B cell (primary cell): ENCODE data around the gene TRAPPC12. TPM values are rescaled to one million over a fixed set of nuclear protein-coding genes. Genes with fewer than 3 reads are reported as not detected.
"Not testable (repeated sequence)": the region's sequence is repeated elsewhere in the genome, so short reads cannot be mapped to it uniquely, and the experiment has no call there.

ENCODE experiments used
- ATAC-seq: fragments of 200-7000 bp; cut with Tn5 transposase; one replicate; pipeline ENCODE4 v1.10.0; 2021; ENCODE audit warnings: low read depth, mild to moderate bottlenecking, moderate number of reproducible peaks, moderate library complexity
- CTCF ChIA-PET: fragments of 350-600 bp; sonication (Branson Sonifier 250); formaldehyde crosslinking; loops from one replicate; lab custom pipeline; 2021; ENCODE audit warnings: antibody characterized with exemption, inconsistent platforms; lab: Charles Lee
- POLR2A ChIA-PET: fragments of 350-600 bp; sonication (Branson Sonifier 250); formaldehyde crosslinking; loops from one replicate; lab custom pipeline; 2021; ENCODE audit warnings: antibody characterized with exemption; lab: Charles Lee
- DNase-seq: peaks from one replicate; pipeline ENCODE4 v3.0.0; 2013
- H2AFZ ChIP-seq: 2 replicates; pipeline ENCODE4 v1.6.1; 2012; ENCODE audit warnings: mild to moderate bottlenecking, low read depth, low read length; ENCODE audit not compliant: insufficient read depth, poor library complexity, severe bottlenecking
- H3K27ac ChIP-seq, 2 donors: 1 replicate in 1 of 2; 2 replicates in 1 of 2; pipeline ENCODE4 v1.5.1; 2012 to 2013; ENCODE audit warnings: low read length in 2 of 2, mild to moderate bottlenecking in 2 of 2, moderate library complexity in 1 of 2
- H3K27me3 ChIP-seq, 4 experiments: fragments of 200-600 bp in 1 of 4; sonication (generic) in 1 of 4; replicated peaks in 1 of 4; 1 replicate in 2 of 4; 2 replicates in 2 of 4; pipeline versions ENCODE4 v1.6.1 to v1.7.0; 2013 to 2016; ENCODE audit warnings: low read length in 3 of 4, mild to moderate bottlenecking in 2 of 4, mixed read lengths in 1 of 4, moderate library complexity in 1 of 4; ENCODE audit not compliant: insufficient read depth in 4 of 4, control insufficient read depth in 3 of 4; ENCODE audit errors: control extremely low read depth in 1 of 4
- H3K36me3 ChIP-seq, 2 experiments: replicated peaks in 1 of 2; 1 replicate in 1 of 2; 2 replicates in 1 of 2; pipeline versions ENCODE4 v1.6.1 to v1.7.1; 2013; ENCODE audit warnings: low read length in 1 of 2; ENCODE audit not compliant: insufficient read depth in 2 of 2, control insufficient read depth in 1 of 2; ENCODE audit errors: control extremely low read depth in 1 of 2, extremely low read depth in 1 of 2
- H3K4me1 ChIP-seq, 2 donors: fragments of 200-600 bp in 1 of 2; sonication (generic) in 1 of 2; 1 replicate in 1 of 2; 2 replicates in 1 of 2; pipeline versions ENCODE4 v1.5.1 to v1.6.1; 2013 to 2017; ENCODE audit warnings: low read length in 2 of 2; ENCODE audit not compliant: control insufficient read depth in 2 of 2, insufficient read depth in 2 of 2
- H3K4me2 ChIP-seq: replicated peaks from 2 replicates; pipeline ENCODE3; 2012; ENCODE audit warnings: mild to moderate bottlenecking, low read depth, low read length; ENCODE audit not compliant: poor library complexity, severe bottlenecking
- H3K4me3 ChIP-seq, 5 experiments: fragments of 200-600 bp in 1 of 5; sonication (generic) in 1 of 5; 1 replicate in 3 of 5; 2 replicates in 2 of 5; pipeline versions ENCODE4 v1.5.1 to v1.7.0; 2011 to 2016; ENCODE audit warnings: low read length in 4 of 5, mild to moderate bottlenecking in 4 of 5, low read depth in 2 of 5, control low read depth in 1 of 5, moderate library complexity in 1 of 5; ENCODE audit not compliant: insufficient read depth in 1 of 5; ENCODE audit errors: control extremely low read depth in 1 of 5, extremely low read depth in 1 of 5
- H3K79me2 ChIP-seq: fragments of 200-600 bp; sonication (generic); one replicate; pipeline ENCODE4 v1.6.0; 2016; ENCODE audit warnings: low read length; ENCODE audit not compliant: control insufficient read depth, insufficient read depth
- H3K9ac ChIP-seq: fragments of 200-600 bp; sonication (generic); 2 replicates; pipeline ENCODE4 v1.6.1; 2017; ENCODE audit warnings: mild to moderate bottlenecking, low read length, moderate library complexity
- H3K9me3 ChIP-seq, 3 donors: one replicate each; pipeline versions ENCODE4 v1.6.1 to v1.7.1; 2013; ENCODE audit warnings: low read length in 2 of 3; ENCODE audit not compliant: control insufficient read depth in 2 of 3, insufficient read depth in 1 of 3; ENCODE audit errors: control extremely low read depth in 1 of 3
- H4K20me1 ChIP-seq: 2 replicates; pipeline ENCODE4 v1.6.0; 2012; ENCODE audit warnings: mild to moderate bottlenecking, low read length; ENCODE audit not compliant: insufficient read depth, control insufficient read depth, poor library complexity, severe bottlenecking
- H3K27ac Mint-ChIP-seq: one replicate; pipeline ENCODE4 v1.8.0; 2021; ENCODE audit warnings: mixed read lengths
- H3K27me3 Mint-ChIP-seq: one replicate; pipeline ENCODE4 v1.8.0; 2021; ENCODE audit warnings: mixed read lengths
- H3K4me1 Mint-ChIP-seq: one replicate; pipeline ENCODE4 v1.8.0; 2021; ENCODE audit warnings: mixed read lengths
- H3K4me3 Mint-ChIP-seq: one replicate; pipeline ENCODE4 v1.8.0; 2021; ENCODE audit warnings: mixed read lengths
- H3K9me3 Mint-ChIP-seq: one replicate; pipeline ENCODE4 v1.8.0; 2022; ENCODE audit warnings: mixed read lengths; ENCODE audit not compliant: insufficient read depth
- CTCF ChIP-seq: fragments of 200-600 bp; IDR thresholded peaks from one replicate; pipeline ENCODE4 v1.8.0; 2022; ENCODE audit warnings: antibody characterized with exemption, mild to moderate bottlenecking
- EZH2 ChIP-seq: IDR thresholded peaks from 2 replicates; pipeline ENCODE4 v1.6.1; 2012; ENCODE audit warnings: borderline replicate concordance, low read depth, mild to moderate bottlenecking, moderate library complexity, low read length; ENCODE audit not compliant: insufficient read depth, poor library complexity, severe bottlenecking
- WGBS: methylation state at CpG from one replicate; pipeline ENCODE4 v1.1.5; 2013; ENCODE audit warnings: missing lambda C conversion rate; ENCODE audit not compliant: insufficient coverage; 5-methylcytosine and 5-hydroxymethylcytosine counted together
- intact Hi-C: fragments of 100-400 bp; cut with micrococcal nuclease; formaldehyde crosslinking; loops from one replicate; pipeline ENCODE4 v1.10.0; 2022
- polyA plus RNA-seq: library from polyadenylated mRNA; depleted of rRNA; stranded (reverse); fragments of >200 nt; gene quantifications from 2 replicates; pipeline ENCODE4 v1.2.3, GENCODE V29; 2012
- total RNA-seq, 2 donors: library from RNA; stranded (reverse); fragments of 120-200 nt in 1 of 2; gene quantifications; 1 replicate in 1 of 2; 2 replicates in 1 of 2; pipeline versions ENCODE4 v1.2.3 to v1.2.4, GENCODE V29; 2013 to 2022

TRAPPC12 gene
- total and polyA plus RNA-seq, 2 donors (not counting 1 experiment from before 2014, with no cell fraction given), result 80.9 to 151 TPM

GRCh38 chr2:3491306-3491705 is 111.8 kb downstream of the TRAPPC12 start:
- H2AFZ ChIP-seq, result no peak overlapping the region
- ChIA-PET POLR2A (no interaction called here), CTCF (no interaction called here)
- H3K36me3 ChIP-seq, result peaks cover 0 to 4% of the 10 kb centered on the region in 2 experiments
- H3K9ac ChIP-seq, result no peak overlapping the region
- no peaks in the 10 kb centered on the region for H3K9me3 Mint-ChIP-seq
- peaks cover 0 to 15% (median 0%) of the 10 kb centered on the region in 3 donors for H3K9me3 ChIP-seq
- H3K27me3 Mint-ChIP-seq, result no peaks in the 10 kb centered on the region
- no peaks in the 10 kb centered on the region for H3K79me2 ChIP-seq
- no peak for ATAC-seq
- H3K4me3 Mint-ChIP-seq, result no peak overlapping the region
- H3K4me2 ChIP-seq, result no peak overlapping the region
- H3K27ac Mint-ChIP-seq, result no peak overlapping the region
- H3K4me1 ChIP-seq, result no peaks in the 10 kb centered on the region
- H3K27ac ChIP-seq, result no peak overlapping the region
- intact Hi-C loops, result no loop called here
- no peaks in the 10 kb centered on the region for H3K27me3 ChIP-seq
- no peak for DNase-seq
- no peaks in the 10 kb centered on the region for H3K4me1 Mint-ChIP-seq
- H4K20me1 ChIP-seq, result no peaks in the 10 kb centered on the region
- WGBS, result 21% methylated on average over 6 of the region's 6 CpGs
- TF ChIP-seq CTCF, result no peak
- no peak for TF ChIP-seq EZH2
- H3K4me3 ChIP-seq, result no peak overlapping the region

- H3K27me3 ChIP-seq, result no peaks in the 10 kb centered on the region
- DNase-seq (no peak), ATAC-seq (no peak)
- H3K36me3 ChIP-seq, result peaks cover 0 to 5% of the 10 kb centered on the region in 2 experiments
- intact Hi-C loops, result no loop called here
- no peaks in the 10 kb centered on the region for H3K9me3 Mint-ChIP-seq
- 97% methylated on average over 15 of the region's 17 CpGs for WGBS
- H3K4me3 Mint-ChIP-seq, result no peak overlapping the region
- no peak overlapping the region for H2AFZ ChIP-seq
- no peak overlapping the region for H3K27ac ChIP-seq
- H3K79me2 ChIP-seq, result no peaks in the 10 kb centered on the region
- no peak overlapping the region for H3K4me2 ChIP-seq
- no peak overlapping the region for H3K4me3 ChIP-seq
- H3K9me3 ChIP-seq, result peaks cover 0 to 13% (median 0%) of the 10 kb centered on the region in 3 donors
- ChIA-PET CTCF (no interaction called here), POLR2A (no interaction called here)
- H3K9ac ChIP-seq, result no peak overlapping the region
- no peak for TF ChIP-seq CTCF
- no peak for TF ChIP-seq EZH2
- H4K20me1 ChIP-seq, result no peaks in the 10 kb centered on the region
- no peak overlapping the region for H3K27ac Mint-ChIP-seq
- no peaks in the 10 kb centered on the region for H3K4me1 Mint-ChIP-seq
- H3K4me1 ChIP-seq, result no peaks in the 10 kb centered on the region
- no peaks in the 10 kb centered on the region for H3K27me3 Mint-ChIP-seq
Measured at GRCh38 chr2:3491716-3492474, 112.4 kb downstream of the TRAPPC12 start.

GRCh38 chr2:3492475-3492787 is 112.9 kb downstream of the TRAPPC12 start:
- H3K4me3 ChIP-seq, H3K9me3 Mint-ChIP-seq, H3K4me1 ChIP-seq, H3K27ac ChIP-seq, POLR2A ChIA-PET, DNase-seq, H3K27ac Mint-ChIP-seq, H3K9ac ChIP-seq, H3K4me3 Mint-ChIP-seq, CTCF ChIA-PET, H4K20me1 ChIP-seq, H3K79me2 ChIP-seq, H3K27me3 ChIP-seq, H3K4me2 ChIP-seq, H3K9me3 ChIP-seq, ATAC-seq, H3K27me3 Mint-ChIP-seq, H2AFZ ChIP-seq, H3K4me1 Mint-ChIP-seq, intact Hi-C loops, H3K36me3 ChIP-seq: not testable (repeated sequence)
- WGBS, result 85% methylated on average over 10 of the region's 12 CpGs
